ENCODE data around the gene SNX11.
A peak's percentile ranks its signal among the peaks of the same experiment; 100 is the strongest.
"Not testable (repeated sequence)": the region's sequence is repeated elsewhere in the genome, so short reads cannot be mapped to it uniquely, and the experiment has no call there.

SNX11 gene, protein sequence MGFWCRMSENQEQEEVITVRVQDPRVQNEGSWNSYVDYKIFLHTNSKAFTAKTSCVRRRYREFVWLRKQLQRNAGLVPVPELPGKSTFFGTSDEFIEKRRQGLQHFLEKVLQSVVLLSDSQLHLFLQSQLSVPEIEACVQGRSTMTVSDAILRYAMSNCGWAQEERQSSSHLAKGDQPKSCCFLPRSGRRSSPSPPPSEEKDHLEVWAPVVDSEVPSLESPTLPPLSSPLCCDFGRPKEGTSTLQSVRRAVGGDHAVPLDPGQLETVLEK

DNA sequence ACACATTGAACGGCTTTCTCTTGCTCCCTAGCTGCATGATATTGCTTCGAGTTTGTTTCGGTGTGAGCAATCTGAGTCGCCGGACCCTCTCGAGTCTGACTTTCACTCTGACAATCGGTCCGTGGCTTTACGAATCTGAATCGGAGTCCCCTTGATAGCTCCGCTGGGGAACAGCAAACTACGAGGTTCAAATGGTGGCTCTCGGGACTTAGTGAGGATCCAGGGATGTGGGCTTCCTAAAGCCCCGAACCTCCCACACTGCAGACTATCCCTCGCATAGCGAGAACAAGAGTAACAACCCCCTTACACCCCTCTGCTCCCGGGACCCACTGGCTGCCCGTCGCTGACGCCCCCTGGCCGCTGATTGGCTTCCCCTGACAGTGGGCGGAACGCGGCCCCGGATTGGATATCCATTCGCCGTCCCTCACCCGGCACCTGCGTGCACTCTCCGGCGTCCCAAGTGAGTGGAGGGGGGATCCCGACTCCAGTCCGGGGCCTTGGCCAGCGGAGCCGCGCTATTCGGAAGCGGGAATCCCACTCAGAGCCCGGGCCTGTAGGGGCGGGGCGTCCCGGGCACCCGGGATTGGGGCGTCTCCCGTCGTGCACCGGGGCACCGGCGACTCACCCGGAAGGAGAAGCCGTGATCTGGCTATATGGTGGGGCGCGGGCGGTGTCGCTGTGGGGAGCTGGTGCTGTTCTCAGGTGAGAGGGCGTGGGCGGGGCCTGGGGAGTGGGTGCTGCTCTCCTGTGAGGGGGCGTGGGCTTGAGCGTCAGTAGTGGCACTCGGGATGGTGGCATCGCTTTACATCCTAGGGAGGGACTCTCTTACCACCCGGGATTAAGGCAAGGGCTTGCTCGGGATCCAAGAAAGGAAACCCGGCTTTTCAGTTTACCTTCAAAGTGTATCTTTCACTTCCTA, at the start of gene SNX11:
TSS of gene SNX11 (plus strand) at position 630 of the 919 bp plus-strand sequence. CDS start 4,278 bp downstream, outside the sequence.
- Histone ChIP-seq H3K36me3 (ENCODE audit: control insufficient read depth, insufficient read depth, low read length) (no peaks in the 10 kb centered on the region), H3K4me1 (ENCODE audit: control insufficient read depth, insufficient read depth, low read length) (no peaks in the 10 kb centered on the region), H3K27me3 (ENCODE audit: control insufficient read depth, insufficient read depth, low read length) (no peaks in the 10 kb centered on the region), H3K9me3 (ENCODE audit: control insufficient read depth, insufficient read depth, low read length) (no peaks in the 10 kb centered on the region), H3K9ac (ENCODE audit: low read depth, low read length) (peak within 1 kb of the TSS; percentile 88), H3K4me3 (ENCODE audit: low read depth, low read length) (peak within 1 kb of the TSS; percentile 99)

DNA sequence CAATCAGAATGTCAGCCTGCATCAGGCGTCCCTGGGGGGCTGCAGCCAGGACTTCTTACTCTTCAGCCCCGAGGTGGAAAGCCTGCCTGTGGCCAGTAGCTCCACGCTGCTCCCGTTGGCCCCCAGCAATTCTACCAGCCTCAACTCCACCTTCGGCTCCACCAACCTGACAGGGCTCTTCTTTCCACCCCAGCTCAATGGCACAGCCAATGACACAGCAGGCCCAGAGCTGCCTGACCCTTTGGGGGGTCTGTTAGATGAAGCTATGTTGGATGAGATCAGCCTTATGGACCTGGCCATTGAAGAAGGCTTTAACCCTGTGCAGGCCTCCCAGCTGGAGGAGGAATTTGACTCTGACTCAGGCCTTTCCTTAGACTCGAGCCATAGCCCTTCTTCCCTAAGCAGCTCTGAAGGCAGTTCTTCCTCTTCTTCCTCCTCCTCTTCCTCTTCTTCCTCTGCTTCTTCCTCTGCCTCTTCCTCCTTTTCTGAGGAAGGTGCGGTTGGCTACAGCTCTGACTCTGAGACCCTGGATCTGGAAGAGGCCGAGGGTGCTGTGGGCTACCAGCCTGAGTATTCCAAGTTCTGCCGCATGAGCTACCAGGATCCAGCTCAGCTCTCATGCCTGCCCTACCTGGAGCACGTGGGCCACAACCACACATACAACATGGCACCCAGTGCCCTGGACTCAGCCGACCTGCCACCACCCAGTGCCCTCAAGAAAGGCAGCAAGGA, 49.0 kb upstream of the SNX11 start:
- Histone ChIP-seq H3K4me3 (ENCODE audit: low read depth, low read length) (no peak overlapping the region), H3K4me1 (ENCODE audit: control insufficient read depth, insufficient read depth, low read length) (peaks cover 14% of the 10 kb centered on the region), H3K36me3 (ENCODE audit: control insufficient read depth, insufficient read depth, low read length) (peaks cover 62% of the 10 kb centered on the region), H3K27me3 (ENCODE audit: control insufficient read depth, insufficient read depth, low read length) (no peaks in the 10 kb centered on the region), H3K9ac (ENCODE audit: low read depth, low read length) (no peak overlapping the region), H3K9me3 (ENCODE audit: control insufficient read depth, insufficient read depth, low read length) (no peaks in the 10 kb centered on the region)

DNA sequence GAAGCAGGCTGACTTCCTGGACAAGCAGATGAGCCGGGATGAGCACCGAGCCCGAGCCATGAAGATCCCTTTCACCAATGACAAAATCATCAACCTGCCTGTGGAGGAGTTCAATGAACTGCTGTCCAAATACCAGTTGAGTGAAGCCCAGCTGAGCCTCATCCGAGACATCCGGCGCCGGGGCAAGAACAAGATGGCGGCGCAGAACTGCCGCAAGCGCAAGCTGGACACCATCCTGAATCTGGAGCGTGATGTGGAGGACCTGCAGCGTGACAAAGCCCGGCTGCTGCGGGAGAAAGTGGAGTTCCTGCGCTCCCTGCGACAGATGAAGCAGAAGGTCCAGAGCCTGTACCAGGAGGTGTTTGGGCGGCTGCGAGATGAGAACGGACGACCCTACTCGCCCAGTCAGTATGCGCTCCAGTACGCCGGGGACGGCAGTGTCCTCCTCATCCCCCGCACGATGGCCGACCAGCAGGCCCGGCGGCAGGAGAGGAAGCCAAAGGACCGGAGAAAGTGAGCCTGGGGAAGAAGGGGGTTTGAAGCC, 48.4 kb upstream of the SNX11 start:
- H3K36me3 ChIP-seq (ENCODE audit: control insufficient read depth, insufficient read depth, low read length): peaks cover 62% of the 10 kb centered on the region
- no peaks in the 10 kb centered on the region for H3K9me3 ChIP-seq (ENCODE audit: control insufficient read depth, insufficient read depth, low read length)
- no peaks in the 10 kb centered on the region for H3K27me3 ChIP-seq (ENCODE audit: control insufficient read depth, insufficient read depth, low read length)
- H3K4me3 ChIP-seq (ENCODE audit: low read depth, low read length): no peak overlapping the region
- H3K4me1 ChIP-seq (ENCODE audit: control insufficient read depth, insufficient read depth, low read length): peaks cover 9% of the 10 kb centered on the region
- H3K9ac ChIP-seq (ENCODE audit: low read depth, low read length): no peak overlapping the region

DNA sequence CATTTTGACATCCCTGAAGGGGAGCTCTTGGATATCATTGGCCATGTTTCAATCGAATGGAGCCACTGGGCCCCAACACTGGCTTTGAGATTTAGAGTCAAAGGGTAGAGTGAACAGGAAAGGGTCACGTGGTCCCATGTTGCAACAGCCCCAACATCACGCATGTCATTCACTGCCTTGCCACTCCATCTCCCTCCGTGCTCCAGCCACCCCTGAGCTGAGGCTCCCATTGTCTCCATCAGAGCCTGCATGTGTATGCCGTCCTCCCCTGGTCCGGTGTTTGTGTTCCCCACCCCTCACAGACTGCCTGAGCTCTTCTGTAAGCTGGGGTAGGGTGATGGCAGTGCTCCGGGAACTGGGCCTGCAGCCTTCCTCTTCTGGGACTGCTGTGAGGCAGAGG, 47.3 kb upstream of the SNX11 start:
- Histone ChIP-seq H3K9me3 (ENCODE audit: control insufficient read depth, insufficient read depth, low read length) (no peaks in the 10 kb centered on the region), H3K4me1 (ENCODE audit: control insufficient read depth, insufficient read depth, low read length) (peaks cover 12% of the 10 kb centered on the region), H3K4me3 (ENCODE audit: low read depth, low read length) (no peak overlapping the region), H3K9ac (ENCODE audit: low read depth, low read length) (no peak overlapping the region), H3K27me3 (ENCODE audit: control insufficient read depth, insufficient read depth, low read length) (no peaks in the 10 kb centered on the region), H3K36me3 (ENCODE audit: control insufficient read depth, insufficient read depth, low read length) (peaks cover 70% of the 10 kb centered on the region)

DNA sequence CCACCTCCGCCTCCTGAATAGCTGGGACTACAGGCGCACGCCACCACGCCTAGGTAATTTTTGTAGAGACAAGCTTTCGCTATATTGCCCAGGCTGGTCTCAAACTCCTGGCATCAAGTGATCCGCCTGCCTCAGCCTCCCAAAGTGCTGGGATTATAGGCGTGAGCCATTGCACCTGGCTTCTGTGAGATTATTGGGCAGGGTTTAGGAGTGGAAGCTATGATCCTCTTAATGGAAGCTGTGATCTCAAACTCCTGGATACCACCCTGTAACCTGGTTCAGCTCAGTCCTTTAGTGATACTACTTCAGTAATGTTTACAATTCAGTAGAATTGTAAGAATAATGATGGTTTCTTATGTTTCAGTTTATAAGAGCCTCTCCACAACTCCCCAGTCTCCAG, 45.3 kb upstream of the SNX11 start:
- H3K9ac ChIP-seq (ENCODE audit: low read depth, low read length): no peak overlapping the region
- H3K9me3 ChIP-seq (ENCODE audit: control insufficient read depth, insufficient read depth, low read length): no peaks in the 10 kb centered on the region
- no peaks in the 10 kb centered on the region for H3K27me3 ChIP-seq (ENCODE audit: control insufficient read depth, insufficient read depth, low read length)
- peaks cover 4% of the 10 kb centered on the region for H3K4me1 ChIP-seq (ENCODE audit: control insufficient read depth, insufficient read depth, low read length)
- H3K36me3 ChIP-seq (ENCODE audit: control insufficient read depth, insufficient read depth, low read length): peaks cover 59% of the 10 kb centered on the region
- H3K4me3 ChIP-seq (ENCODE audit: low read depth, low read length): no peak overlapping the region

DNA sequence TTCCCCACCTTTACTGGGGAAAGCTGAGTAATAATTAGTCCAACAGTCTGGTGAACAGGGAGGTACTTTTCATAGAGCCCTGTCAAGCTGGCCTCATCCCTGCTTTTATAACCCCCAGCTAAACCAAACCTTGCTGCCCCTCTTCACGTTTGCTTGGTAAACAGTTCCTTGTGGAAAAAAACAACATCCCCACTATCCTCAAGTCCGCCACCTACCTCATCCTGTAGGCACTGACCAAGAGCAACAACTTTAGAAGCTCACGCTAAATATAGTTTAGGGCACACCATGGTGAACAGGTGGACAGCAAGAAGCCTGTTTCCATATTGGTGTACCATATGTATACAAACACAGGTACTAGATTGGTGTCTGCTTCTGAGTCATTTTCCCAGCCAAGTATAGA, 42.9 kb upstream of the SNX11 start:
- no peaks in the 10 kb centered on the region for H3K9me3 ChIP-seq (ENCODE audit: control insufficient read depth, insufficient read depth, low read length)
- no peak overlapping the region for H3K4me3 ChIP-seq (ENCODE audit: low read depth, low read length)
- H3K36me3 ChIP-seq (ENCODE audit: control insufficient read depth, insufficient read depth, low read length): peaks cover 36% of the 10 kb centered on the region
- H3K9ac ChIP-seq (ENCODE audit: low read depth, low read length): no peak overlapping the region
- no peaks in the 10 kb centered on the region for H3K27me3 ChIP-seq (ENCODE audit: control insufficient read depth, insufficient read depth, low read length)
- peaks cover 4% of the 10 kb centered on the region for H3K4me1 ChIP-seq (ENCODE audit: control insufficient read depth, insufficient read depth, low read length)

DNA sequence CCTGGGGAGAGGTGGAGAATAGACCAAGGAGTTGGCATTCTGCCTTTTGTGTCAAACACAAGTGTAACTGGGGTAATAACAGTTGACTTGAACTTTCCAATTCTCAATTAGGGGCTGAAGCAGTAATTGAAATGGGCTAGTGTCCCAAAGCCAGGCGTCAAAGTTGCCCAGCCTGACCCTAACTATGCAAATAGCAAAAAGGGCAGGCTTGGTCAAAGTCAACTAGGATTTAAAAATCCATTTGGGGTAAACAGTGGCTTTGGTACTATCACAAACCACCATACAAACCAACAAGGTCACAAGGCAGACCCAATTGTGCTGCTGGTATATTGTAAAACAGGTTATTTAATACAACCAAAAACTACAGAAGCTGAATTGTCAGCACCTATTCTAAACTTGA, 41.4 kb upstream of the SNX11 start:
- peaks cover 4% of the 10 kb centered on the region for H3K4me1 ChIP-seq (ENCODE audit: control insufficient read depth, insufficient read depth, low read length)
- no peak overlapping the region for H3K9ac ChIP-seq (ENCODE audit: low read depth, low read length)
- H3K9me3 ChIP-seq (ENCODE audit: control insufficient read depth, insufficient read depth, low read length): no peaks in the 10 kb centered on the region
- no peaks in the 10 kb centered on the region for H3K27me3 ChIP-seq (ENCODE audit: control insufficient read depth, insufficient read depth, low read length)
- H3K36me3 ChIP-seq (ENCODE audit: control insufficient read depth, insufficient read depth, low read length): peaks cover 26% of the 10 kb centered on the region
- H3K4me3 ChIP-seq (ENCODE audit: low read depth, low read length): no peak overlapping the region

DNA sequence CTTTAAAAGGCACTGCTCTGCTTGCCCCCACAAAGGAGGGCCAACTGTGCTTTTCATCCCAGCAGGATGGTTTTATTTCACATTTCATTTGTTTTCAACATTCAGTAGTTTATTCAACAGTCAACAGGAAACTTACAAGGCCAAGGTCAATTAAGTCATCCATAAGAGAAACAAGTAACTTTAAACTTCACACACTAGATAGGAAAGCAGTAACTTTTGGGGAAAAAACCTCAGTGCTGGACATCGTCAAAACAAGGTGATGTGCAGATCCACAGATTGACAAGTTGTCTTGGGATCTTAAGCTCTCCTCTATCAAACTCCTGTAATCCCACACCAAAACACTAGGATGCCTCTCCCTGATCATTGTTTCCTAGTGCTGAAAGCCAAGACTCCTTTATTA, 40.9 kb upstream of the SNX11 start:
- H3K36me3 ChIP-seq (ENCODE audit: control insufficient read depth, insufficient read depth, low read length): peaks cover 26% of the 10 kb centered on the region
- no peaks in the 10 kb centered on the region for H3K27me3 ChIP-seq (ENCODE audit: control insufficient read depth, insufficient read depth, low read length)
- no peaks in the 10 kb centered on the region for H3K9me3 ChIP-seq (ENCODE audit: control insufficient read depth, insufficient read depth, low read length)
- no peak overlapping the region for H3K4me3 ChIP-seq (ENCODE audit: low read depth, low read length)
- H3K9ac ChIP-seq (ENCODE audit: low read depth, low read length): no peak overlapping the region
- H3K4me1 ChIP-seq (ENCODE audit: control insufficient read depth, insufficient read depth, low read length): peaks cover 4% of the 10 kb centered on the region

DNA sequence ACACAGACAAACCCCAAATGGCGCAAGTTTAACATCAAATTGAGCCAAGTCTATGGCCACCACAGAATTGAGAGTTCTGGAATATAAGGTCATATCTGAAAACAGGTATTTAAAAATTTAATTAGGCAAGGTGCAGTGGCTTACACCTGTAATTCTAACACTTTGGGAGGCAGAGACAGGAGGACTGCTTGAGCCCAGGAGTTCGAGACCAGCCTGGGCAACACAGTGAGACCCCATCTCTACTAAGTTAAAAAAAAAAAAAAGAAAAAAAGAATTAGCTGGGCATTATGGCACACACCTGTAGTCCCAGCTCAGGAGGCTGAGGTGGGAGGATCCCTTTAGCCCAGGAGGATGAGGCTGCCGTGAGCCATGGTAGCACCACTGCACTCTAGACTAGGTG, 40.3 kb upstream of the SNX11 start:
- Histone ChIP-seq H3K9ac (ENCODE audit: low read depth, low read length) (no peak overlapping the region), H3K9me3 (ENCODE audit: control insufficient read depth, insufficient read depth, low read length) (no peaks in the 10 kb centered on the region), H3K36me3 (ENCODE audit: control insufficient read depth, insufficient read depth, low read length) (peaks cover 20% of the 10 kb centered on the region), H3K4me3 (ENCODE audit: low read depth, low read length) (no peak overlapping the region), H3K27me3 (ENCODE audit: control insufficient read depth, insufficient read depth, low read length) (no peaks in the 10 kb centered on the region), H3K4me1 (ENCODE audit: control insufficient read depth, insufficient read depth, low read length) (peaks cover 4% of the 10 kb centered on the region)

DNA sequence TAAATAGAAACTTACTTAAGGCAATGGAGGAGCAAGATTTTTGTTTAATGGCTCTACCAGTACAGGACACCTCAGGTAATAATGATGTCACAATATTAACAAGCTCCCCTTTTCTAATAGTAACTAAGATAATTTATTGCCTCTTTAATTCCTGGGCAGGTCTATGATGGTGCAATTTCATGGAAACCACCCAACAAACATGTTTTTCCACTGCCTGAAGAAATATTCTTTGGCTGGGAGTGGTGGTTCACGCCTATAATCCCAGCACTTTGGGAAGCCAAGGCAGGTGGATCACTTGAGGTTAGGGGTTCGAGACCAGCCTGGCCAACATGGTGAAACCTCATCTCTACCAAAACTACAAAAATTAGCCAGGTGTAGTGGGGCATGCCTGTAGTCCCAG, 39.8 kb upstream of the SNX11 start:
- peaks cover 22% of the 10 kb centered on the region for H3K36me3 ChIP-seq (ENCODE audit: control insufficient read depth, insufficient read depth, low read length)
- H3K9ac ChIP-seq (ENCODE audit: low read depth, low read length): not testable (repeated sequence)

DNA sequence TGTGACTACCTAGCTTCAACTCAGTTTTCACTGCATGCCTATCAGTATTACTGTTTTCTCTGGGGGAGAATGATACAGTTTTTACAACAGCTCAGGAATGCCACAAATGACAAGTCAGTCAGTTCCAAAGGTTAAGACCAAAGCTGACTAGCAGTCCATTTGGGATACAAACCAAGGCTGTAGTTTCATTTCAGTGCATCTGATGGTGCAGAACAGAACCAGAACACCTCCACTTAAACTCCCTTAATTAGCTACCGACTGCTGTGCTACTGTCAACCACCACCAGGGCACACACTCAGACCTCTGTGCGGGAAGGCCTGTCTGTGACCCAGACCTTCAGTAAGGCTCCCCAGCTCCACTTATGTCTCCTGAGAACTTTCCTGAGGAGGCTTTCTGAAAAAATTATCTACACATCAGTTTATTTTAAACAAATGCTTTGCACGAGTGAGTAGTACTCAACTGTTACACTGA, 39.0 kb upstream of the SNX11 start:
- H3K4me3 ChIP-seq (ENCODE audit: low read depth, low read length): no peak overlapping the region
- peaks cover 4% of the 10 kb centered on the region for H3K4me1 ChIP-seq (ENCODE audit: control insufficient read depth, insufficient read depth, low read length)
- no peak overlapping the region for H3K9ac ChIP-seq (ENCODE audit: low read depth, low read length)
- H3K36me3 ChIP-seq (ENCODE audit: control insufficient read depth, insufficient read depth, low read length): peaks cover 24% of the 10 kb centered on the region
- H3K9me3 ChIP-seq (ENCODE audit: control insufficient read depth, insufficient read depth, low read length): no peaks in the 10 kb centered on the region
- no peaks in the 10 kb centered on the region for H3K27me3 ChIP-seq (ENCODE audit: control insufficient read depth, insufficient read depth, low read length)

More for the DNA sequence above, 39.8 kb upstream of the SNX11 start:
- not testable (repeated sequence) for H3K4me1 ChIP-seq (ENCODE audit: control insufficient read depth, insufficient read depth, low read length); H3K9me3 ChIP-seq (ENCODE audit: control insufficient read depth, insufficient read depth, low read length); H3K4me3 ChIP-seq (ENCODE audit: low read depth, low read length); H3K27me3 ChIP-seq (ENCODE audit: control insufficient read depth, insufficient read depth, low read length)

All from iPS-15b (cell line).